Activated CD4-positive, alpha-beta T cell treated with anti-CD3 and anti-CD28 coated beads, Interleukin-2, amount 50 U/mL, for 24 hours (primary cell): ENCODE measurements around the gene SNAI1.
"Not testable (repeated sequence)": the region's sequence is repeated elsewhere in the genome, so short reads cannot be mapped to it uniquely, and the experiment has no call there.

Experiments used
- DNase-seq, 2 donors: peaks; one replicate each; pipeline ENCODE4 v3.0.0-alpha.2; 2020; ENCODE audit warnings: low read depth in 1 of 2, low spot score in 1 of 2

The SNAI1 gene

GRCh38 chr20:49985617-49986016, 2.8 kb downstream of the SNAI1 start:
- no peak for DNase-seq

DNA sequence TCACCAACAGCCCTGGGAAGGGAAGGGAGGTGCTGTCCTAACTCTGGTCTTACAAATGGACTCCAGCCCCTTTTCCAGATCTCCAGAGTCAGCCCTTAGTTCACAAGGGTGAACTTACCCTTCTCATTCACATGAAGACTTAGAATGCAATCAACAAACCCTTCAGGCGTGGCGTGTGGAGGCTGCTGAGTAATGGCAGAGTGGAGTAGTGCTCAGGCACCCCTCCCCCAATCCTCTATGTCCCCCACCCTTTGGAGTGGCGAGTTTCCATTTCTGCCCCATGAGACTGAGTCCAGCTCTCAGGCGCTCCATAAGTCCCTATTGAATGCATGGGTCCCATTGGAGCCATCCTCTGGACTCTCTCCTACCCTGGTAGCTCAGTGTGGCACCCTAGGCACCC, 3.3 kb downstream of the SNAI1 start:
- DNase-seq: no peak

DNA sequence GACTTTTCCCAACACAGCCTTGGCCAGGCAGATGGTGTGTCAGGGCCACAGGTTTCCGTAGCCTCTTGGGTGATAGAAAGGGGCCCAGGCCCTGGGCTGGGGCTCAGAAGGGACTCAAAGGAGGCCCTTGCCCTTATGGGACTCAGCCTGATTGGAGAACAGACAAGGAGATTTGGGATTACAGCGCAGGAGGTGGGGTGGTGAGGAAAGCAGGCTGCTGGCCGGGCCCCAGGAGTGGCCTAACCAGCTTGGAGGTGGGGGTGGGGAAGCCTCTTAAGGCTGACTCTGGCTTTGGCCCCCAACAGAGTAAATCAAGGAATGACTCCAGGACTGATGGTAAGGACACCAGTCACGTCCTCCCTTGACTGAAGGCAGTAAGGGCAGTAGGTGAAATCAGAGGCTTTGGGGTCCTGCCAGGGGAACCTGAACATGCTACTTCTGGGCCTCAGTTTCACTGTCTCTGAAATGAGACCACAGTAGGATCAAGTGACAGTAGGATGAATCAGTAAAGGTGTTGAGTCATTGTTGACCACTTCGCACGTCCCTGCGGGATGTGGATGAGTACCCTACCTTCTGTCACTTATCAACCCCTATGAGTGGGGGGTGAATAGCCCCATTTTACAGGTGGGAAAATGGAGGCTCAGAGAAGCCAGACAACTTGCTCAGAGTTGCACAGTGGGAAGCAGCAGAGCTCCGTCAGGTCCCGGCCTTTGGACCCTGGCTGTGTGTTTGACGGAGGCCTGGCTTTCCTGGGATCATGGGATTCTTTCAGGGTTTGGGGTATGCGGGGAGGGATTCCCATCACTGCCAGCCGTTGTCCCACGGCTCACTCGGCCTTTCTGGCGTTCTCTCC, 4.5 kb downstream of the SNAI1 start:
- no peak for DNase-seq

- no peak for DNase-seq
Measured at GRCh38 chr20:49987868-49988690, 5.3 kb downstream of the SNAI1 start.

GRCh38 chr20:49989234-49990065, 6.7 kb downstream of the SNAI1 start:
- DNase-seq: no peak

GRCh38 chr20:49990271-49990720, 7.5 kb downstream of the SNAI1 start:
- no peak for DNase-seq

- no peak for DNase-seq
Measured at GRCh38 chr20:49993301-49993751, 10.5 kb downstream of the SNAI1 start.

DNA sequence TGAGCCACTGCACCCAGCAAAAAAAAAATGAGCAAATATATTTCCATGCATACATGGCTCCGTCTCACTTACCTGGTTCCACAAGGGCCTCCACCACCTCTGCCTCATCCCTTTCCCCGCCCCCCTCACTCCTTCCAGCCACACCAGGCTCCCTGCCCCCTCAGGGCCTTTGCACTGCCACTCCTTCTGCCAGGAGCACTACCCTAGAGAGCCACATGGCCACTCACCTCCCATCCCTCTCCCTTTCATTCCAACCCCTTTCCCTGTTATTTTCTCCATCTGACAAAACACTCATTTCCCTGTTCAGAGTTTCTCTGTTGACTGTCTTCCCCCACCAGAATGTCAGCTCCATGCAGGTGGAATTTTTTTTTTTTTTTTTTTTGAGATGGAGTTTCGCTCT, 12.8 kb downstream of the SNAI1 start:
- DNase-seq: no peak

- not testable (repeated sequence) for DNase-seq
Measured at GRCh38 chr20:49998478-49999188, 15.9 kb downstream of the SNAI1 start.

DNA sequence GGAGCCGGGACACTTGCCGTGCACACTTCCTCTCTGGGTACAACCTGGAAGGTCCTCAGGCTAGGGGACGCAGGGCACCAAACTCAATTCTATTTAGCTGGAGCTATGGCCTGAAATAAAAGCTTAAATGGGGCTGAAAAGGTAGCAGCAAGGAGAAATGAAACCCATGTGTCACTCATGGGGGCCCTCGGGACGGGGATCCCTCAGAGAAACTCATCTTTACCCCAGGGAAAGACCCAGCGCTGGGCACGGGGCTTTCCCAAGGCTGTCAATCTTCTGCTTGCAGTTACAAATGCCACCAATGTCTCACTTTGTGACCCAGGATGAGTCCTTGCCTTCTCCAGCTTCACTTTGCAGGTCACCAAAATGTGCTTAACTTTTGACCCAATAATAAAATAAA, 16.5 kb downstream of the SNAI1 start:
- DNase-seq: peak in 1 of 2 donors; percentile 11

DNA sequence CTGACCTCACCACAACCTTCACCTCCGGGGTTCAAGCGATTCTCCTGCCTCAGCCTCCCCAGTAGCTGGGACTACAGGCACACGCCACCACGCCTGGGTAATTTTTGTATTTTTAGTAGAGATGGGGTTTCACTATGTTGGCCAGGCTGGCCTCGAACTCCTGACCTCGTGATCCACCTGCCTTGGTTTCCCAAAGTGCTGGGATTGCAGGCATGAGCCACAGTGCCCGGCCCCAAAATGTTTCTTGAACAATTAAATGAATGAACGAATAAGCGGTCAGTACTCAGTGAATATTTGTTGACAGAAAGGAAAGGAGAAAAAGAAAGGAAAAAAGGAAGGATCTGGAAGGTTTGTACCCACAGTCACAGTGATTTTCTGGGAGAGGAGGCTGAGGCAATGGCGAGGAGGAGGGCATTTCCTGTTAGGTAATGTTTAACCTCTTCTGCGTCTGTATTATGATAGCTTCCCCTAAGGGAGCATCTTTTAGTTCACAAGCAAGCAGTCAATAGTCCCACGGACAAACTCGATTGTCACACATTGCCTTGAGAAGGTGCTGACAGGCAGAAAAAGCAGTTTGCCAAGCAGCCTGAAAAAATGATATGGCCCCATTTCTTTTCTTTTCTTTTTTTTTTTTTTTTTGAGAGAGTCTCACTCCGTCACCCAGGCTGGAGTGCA, 17.9 kb downstream of the SNAI1 start:
- not testable (repeated sequence) for DNase-seq

- DNase-seq: no peak
Measured at GRCh38 chr20:50001784-50002311, 19.1 kb downstream of the SNAI1 start.

GRCh38 chr20:50003253-50003656, 20.5 kb downstream of the SNAI1 start:
- DNase-seq: no peak

GRCh38 chr20:50004229-50004628, 21.4 kb downstream of the SNAI1 start:
- DNase-seq: no peak

GRCh38 chr20:50005471-50005981, 22.7 kb downstream of the SNAI1 start:
- no peak for DNase-seq

- DNase-seq: no peak
Measured at GRCh38 chr20:50007369-50007768, 24.6 kb downstream of the SNAI1 start.

- no peak for DNase-seq
Measured at GRCh38 chr20:50008007-50008406, 25.2 kb downstream of the SNAI1 start.

DNA sequence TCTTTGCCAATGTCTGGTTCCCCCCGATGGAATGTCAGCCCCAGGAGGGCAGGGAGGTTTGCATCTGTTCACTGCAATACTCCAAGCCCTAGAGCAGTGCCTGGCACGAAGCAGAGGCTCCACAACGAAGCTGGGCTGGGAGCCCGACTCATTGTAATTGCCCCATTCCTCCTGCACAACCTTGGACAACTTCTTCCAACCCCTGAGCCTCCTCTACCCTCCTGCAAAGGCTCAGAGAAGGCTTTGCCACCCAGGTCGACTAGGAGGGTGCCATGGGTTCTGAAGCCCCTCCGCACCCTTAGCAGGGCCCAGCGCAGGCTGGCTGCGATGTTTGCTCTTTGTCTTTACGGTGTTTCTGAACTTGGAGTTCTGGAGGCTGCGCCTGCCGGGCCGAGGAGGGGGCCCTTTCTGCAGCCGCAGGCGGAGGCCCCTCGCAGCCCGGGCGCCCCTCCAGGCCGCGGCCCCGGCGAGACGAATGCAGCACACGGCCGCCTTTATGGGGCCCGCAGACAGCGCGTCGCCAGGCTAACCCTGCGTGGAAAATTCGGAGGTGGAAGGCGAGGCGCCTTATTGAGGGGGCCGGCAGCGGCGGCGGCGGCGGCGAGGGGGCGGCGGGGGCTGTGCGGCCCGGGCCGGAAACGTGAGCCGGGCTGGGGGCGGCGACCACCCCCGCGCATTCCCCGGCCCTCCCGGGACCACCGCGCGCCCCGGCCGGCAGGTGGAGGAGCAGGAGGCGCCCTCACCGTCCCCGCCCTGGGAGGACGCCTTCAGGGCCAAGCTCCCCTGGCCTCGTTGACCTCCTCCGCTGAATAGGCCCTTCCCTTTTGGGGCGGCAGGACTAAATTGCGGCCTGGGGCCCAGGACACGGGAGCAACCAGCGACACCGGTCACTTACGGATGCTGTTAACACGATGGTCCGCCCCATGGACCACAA, 27.0 kb downstream of the SNAI1 start:
- no peak for DNase-seq
